HEK293 (cell line): ENCODE results near the gene TNXB.

Experiments
- CTCF ChIP-seq: fragments of 450-650 bp; formaldehyde crosslinking; IDR thresholded peaks from 2 replicates; pipeline ENCODE4 v1.5.1; 2016; ENCODE audit warnings: missing biosample characterization, missing genetic modification characterization
- ZNF670 ChIP-seq: fragments of 450-650 bp; formaldehyde crosslinking; IDR thresholded peaks from 2 replicates; pipeline ENCODE4 v1.5.1; 2016; ENCODE audit warnings: missing biosample characterization, missing genetic modification characterization, low read depth
- ZNF792 ChIP-seq: fragments of 450-650 bp; formaldehyde crosslinking; IDR thresholded peaks from 2 replicates; pipeline ENCODE4 v1.5.1; 2016; ENCODE audit warnings: missing biosample characterization, missing genetic modification characterization
- TF ChIP-seq, protein P1 (sequence below): fragments of 450-650 bp; formaldehyde crosslinking; optimal IDR thresholded peaks from 2 replicates; pipeline ENCODE3; 2016; ENCODE audit warnings: missing biosample characterization, mild to moderate bottlenecking, missing genetic modification characterization

GRCh38 chr6:32153564-32154513 is 44.7 kb upstream of the TNXB start, which contains the start of gene PPT2:
- TF ChIP-seq, protein P1, sequence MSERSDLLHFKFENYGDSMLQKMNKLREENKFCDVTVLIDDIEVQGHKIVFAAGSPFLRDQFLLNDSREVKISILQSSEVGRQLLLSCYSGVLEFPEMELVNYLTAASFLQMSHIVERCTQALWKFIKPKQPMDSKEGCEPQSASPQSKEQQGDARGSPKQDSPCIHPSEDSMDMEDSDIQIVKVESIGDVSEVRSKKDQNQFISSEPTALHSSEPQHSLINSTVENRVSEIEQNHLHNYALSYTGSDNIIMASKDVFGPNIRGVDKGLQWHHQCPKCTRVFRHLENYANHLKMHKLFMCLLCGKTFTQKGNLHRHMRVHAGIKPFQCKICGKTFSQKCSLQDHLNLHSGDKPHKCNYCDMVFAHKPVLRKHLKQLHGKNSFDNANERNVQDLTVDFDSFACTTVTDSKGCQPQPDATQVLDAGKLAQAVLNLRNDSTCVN (tag by site-specific recombination): peak; percentile 81
- TF ChIP-seq CTCF (tag by site-specific recombination) (0 out of 2 replicates have a peak, but pooled peaks have one; percentile 37), ZNF792 (no peak), ZNF670 (tag by site-specific recombination) (no peak)
